HTERT RPE-1 (cell line): Measurements from ENCODE around the gene TTLL5.
"Not testable (repeated sequence)": the region's sequence is repeated elsewhere in the genome, so short reads cannot be mapped to it uniquely, and the experiment has no call there.

ENCODE experiments used
- in situ Hi-C: fragments of 300-500 bp; cut with MboI; formaldehyde crosslinking; loops from 4 replicates; pipeline ENCODE4 v1.14.3; 2020; ENCODE audit warnings: low sequenced_read_pairs

Gene TTLL5

GRCh38 chr14:75649773-75650172 is 11.3 kb upstream of the TTLL5 start:
- in situ Hi-C loops, result no loop called here

DNA sequence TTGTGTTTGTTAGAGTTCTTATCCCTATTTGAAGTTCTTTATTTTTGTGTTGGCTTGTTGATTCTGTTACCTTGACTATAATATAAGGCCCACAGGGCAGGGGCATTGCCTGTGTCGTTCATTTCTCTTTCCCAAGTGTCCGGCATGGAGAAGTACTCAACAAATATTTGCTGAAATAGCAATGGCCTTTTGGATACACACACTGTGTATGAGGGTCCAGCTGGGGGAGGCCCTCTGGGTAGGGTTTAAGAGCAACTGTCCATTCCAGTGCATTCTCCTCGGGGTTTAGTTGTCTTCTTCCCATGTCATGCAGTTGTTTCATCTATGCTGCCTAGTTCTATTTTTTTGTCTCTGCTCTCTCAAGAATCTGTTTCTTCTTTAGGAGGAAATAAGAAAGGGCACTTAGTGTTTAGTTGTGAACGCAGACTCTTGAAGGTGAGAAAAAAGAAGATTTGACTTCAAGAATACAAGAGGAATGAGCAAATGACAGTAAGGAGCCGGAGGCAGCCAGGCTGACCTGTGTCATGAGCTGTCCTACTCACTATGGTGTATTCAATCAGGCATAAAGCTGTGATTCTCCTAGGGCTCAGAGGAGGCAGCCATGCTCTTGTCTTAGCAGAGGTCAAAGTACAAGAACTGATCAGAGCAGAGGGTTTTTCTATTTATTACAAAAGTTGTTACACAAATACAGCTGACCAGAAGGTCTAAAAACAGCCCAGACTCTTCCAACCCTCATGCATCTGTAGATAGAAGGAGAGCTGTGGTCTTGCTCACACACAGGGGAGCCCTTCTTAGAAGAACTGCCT is 10.6 kb upstream of the TTLL5 start:
- in situ Hi-C loops, result no loop called here

GRCh38 chr14:75653563-75653962 is 7.5 kb upstream of the TTLL5 start:
- in situ Hi-C loops, result no loop called here

GRCh38 chr14:75654127-75654732 is 6.8 kb upstream of the TTLL5 start:
- in situ Hi-C loops, result no loop called here

DNA sequence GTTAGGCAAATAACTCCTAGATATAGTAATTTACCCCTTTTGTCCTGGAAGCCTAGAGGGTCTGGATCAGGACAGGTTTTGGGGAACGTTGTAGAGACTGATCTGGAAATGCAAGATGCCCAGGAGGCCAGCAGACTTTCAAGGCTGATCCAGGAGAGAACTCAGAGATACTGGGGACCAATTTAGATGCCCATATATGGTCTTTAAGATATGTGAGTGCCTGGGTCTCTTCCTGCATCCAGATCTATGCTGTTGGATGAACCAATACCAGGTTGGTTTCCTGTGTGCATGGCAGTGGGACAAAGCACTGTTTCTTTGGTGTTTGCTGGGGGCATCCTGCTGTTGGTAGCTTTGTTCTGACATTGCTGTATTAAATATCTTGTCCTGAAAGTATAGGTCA is 5.8 kb upstream of the TTLL5 start:
- in situ Hi-C loops, result no loop called here

- in situ Hi-C loops, result no loop called here
Measured at GRCh38 chr14:75657331-75657730, 3.7 kb upstream of the TTLL5 start.

GRCh38 chr14:75658957-75659356 is 2.1 kb upstream of the TTLL5 start:
- in situ Hi-C loops, result no loop called here

- in situ Hi-C loops, result no loop called here
Measured at GRCh38 chr14:75660238-75660629, 812 bp upstream of the TTLL5 start.

- in situ Hi-C loops, result no loop called here
Measured at GRCh38 chr14:75661499-75661814, 411 bp downstream of the TTLL5 start.

DNA sequence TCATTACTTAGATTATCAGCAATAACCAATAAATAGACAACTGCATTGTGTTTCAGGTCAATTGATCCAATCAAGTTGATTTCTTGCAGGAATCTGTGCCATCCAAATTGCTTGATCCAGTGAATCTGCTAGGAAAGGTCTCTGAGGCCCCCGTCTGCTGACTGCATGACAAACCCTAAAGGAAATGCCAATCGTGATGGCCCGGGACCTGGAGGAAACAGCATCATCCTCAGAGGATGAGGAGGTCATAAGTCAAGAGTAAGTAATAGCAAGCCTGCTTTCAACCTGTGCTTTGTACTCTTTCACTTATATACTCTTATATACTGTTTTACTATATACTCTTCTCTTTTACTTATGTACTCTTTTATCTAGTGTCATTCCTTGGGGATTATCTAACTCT is 1.9 kb downstream of the TTLL5 start:
- in situ Hi-C loops, result no loop called here

DNA sequence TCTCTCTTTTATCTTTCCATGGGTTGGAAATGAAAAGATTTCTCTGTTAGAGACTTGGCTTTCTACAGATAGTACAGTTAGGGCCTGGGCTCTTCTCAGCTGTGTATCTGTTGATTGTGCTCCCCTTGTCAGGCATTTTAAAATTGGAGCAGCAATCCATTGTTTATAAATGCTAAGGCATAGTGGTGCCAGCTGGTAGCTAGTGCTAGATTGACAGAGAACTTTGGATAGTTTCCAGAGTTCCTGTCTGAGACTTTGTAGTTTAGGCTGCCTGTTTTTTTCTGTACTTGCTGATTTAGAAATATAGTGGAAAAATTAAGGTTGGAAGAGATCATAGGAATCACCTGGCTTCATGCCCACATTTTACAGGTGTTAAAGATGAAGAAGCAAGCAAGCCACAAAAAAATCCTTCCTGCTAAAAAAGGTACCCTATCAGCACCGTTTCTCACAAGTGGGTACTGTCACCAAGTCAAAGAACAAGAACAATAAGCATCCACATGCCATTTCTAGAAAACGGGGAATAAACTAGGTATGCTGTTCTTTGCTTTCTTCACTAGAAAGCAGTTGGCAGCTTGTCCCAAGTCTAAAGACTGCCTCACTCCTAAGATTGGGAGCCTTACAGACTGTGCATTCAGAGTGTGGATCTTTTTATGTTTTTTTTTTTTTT is 6.2 kb downstream of the TTLL5 start:
- in situ Hi-C loops, result no loop called here

DNA sequence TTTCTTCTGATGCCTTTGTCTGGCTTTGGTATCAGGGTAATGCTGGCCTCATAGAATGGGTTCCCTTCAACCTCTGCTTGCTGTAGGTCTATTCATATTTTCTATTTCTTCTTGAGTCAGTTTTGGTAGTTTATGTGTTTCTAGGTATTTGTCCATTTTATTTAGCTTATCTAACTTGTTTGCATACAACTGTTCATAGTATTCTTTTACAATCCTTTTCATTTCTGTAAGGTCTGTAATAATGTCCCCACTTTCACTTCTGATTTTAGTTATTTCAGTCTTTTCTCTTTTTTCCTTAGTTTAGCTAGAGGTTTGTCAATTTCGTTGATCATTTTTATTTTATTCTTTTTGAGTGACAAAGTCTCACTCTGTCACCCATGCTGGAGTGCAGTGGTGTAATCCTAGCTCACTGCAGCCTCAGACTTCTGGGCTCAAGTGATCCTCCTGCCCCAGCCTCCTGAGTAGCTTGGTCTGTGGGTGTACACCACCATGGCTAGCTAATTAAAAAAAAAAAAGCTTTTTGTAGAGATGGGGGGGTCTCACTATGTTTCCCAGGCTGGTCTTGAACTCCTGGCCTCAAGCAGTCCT is 11.7 kb downstream of the TTLL5 start:
- in situ Hi-C loops, result no loop called here

DNA sequence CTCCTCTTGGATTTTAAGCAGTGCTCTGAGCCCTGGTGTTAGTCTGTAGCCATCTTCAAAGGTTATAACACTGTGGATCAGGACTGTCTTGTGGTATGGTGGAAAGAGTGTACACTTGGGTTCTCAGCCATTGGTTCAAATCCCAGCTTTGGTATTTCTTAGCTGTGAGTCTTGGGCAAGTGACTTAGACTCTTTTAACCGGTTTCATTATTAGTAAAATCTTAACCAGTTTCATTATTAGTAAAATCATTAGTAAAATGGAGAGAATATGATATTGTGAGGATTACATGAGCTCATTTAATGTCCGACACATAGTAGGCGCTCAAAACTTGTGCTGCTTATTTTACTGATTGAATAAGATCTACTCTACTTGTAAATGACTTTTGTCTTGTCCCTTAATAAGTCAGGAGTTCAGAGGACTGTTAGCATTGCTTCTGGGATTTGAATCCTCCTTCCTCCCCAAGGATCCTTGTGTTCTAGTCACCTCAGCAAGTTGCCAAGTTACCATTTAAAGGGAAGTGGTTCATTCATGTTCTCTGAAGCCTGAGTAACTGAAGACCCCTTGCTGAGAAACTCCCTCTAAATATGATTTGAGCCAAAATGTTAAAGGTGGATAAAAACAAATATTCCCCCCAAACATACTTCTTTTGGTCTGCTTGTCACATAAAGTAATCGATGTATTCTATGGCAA is 12.4 kb downstream of the TTLL5 start:
- in situ Hi-C loops, result no loop called here

DNA sequence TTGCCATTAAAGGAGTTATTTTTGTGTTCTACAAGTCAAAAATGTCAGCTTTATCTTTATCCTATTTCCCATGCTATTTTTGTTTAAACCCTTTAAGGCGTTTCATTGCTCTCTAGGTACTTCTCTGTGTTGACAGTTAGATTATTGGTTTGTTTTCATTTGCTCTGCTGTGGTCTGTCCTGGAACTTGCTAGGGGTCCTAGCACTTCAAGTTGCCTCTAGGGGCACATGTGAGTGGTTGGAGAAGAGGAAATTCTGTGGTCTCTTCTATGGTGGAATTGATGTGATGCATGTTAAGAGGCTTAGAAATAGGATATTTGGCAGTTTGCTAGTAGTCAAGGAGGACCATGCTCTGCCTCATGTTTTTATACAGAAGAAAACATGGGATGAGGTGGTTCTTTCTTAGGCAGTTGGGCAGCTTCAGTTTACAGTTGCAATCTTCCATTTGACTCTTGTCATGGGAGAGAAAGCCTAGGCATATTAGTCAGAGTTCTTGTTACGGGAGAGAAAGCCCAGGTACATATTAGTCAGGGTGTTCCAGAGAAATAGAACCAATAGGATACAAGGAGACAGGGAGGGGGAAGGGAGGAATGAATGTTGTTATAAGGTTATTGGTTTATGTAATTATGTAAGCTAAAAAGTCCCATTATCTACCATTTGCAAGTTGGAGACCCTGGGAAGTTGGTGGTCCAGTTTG is 14.4 kb downstream of the TTLL5 start:
- in situ Hi-C loops, result no loop called here

DNA sequence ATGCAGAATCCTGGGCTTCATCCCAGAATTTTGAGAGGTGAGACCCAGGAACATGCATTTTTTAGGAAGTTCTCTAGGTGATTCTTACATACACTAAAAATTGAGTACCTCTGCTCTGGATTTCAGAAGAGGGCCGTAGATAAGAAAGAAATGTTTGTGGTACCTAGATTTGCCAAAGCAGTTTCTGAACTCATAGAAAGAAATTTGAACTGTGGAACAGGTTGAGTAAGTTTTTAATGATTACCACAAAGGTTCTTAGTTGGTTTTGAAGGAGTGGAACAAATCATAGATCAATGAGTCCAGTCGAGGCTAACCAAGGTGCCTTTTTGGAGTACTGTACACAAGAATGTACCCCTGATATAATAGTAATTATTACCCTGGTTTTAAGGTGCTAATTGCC is 24.9 kb downstream of the TTLL5 start:
- in situ Hi-C loops, result no loop called here

- in situ Hi-C loops, result no loop called here
Measured at GRCh38 chr14:75689012-75689411, 28.0 kb downstream of the TTLL5 start.

GRCh38 chr14:75690010-75690409 is 29.0 kb downstream of the TTLL5 start:
- in situ Hi-C loops, result no loop called here

GRCh38 chr14:75695025-75695424 is 34.0 kb downstream of the TTLL5 start:
- in situ Hi-C loops, result not testable (repeated sequence)

DNA sequence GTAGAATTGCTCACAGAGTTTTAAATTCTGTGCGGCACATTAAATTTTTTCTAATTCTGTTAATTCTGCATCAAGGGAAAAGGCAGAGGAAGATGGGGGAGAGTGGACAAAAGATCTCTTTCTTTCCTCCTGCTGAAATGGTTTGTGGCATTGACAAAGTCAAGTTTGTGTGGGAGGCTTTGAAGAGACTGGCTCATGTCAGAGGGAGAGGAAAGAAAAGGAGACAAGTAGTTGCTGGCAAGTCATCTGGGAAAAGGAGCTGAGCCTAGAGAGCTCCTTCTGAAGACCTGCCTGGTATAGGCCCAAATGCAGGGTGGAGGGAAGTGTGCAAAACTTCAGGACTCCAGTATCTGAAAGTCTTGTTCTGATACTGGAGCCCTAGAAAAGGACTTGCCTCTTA is 36.3 kb downstream of the TTLL5 start:
- in situ Hi-C loops, result no loop called here

- in situ Hi-C loops, result no loop called here
Measured at GRCh38 chr14:75697918-75698317, 36.9 kb downstream of the TTLL5 start.

DNA sequence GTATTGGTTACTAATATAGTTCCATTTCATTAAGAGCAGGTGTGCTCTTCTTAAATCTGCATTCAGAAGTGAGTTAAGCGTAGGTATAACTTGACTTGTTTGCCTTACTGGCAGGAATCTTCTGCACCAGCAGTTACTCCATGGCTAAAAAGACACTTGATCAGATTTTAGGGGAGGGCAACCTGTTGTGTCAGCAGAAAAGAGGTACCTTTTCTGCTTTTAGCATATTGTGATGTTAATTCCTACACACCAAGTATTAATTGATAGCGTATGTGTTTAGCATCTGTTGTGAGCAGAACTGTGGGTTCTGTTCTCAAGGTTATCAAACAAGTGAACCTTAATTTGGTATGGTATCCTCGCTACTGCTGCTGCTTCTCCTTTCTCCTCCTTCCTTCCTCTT is 38.3 kb downstream of the TTLL5 start:
- in situ Hi-C loops, result no loop called here
